Activated effector memory CD4-positive, alpha-beta T cell treated with Interleukin-2 at 50 U/mL for 16 hours (primary cell): Measurements from ENCODE around the gene MMP24OS.
"Not testable (repeated sequence)": the region's sequence is repeated elsewhere in the genome, so short reads cannot be mapped to it uniquely, and the experiment has no call there.

Source experiments
- DNase-seq: peaks from one replicate; pipeline ENCODE4 v3.0.0-alpha.2; 2020

The MMP24OS gene

GRCh38 chr20:35277531-35278395 lies at the start of gene MMP24OS:
Gene MMP24OS, minus strand, starts transcription at chr20:35278122. Its CDS starts 193 bp downstream, at chr20:35277929.
- DNase-seq = peak; percentile 85

DNA sequence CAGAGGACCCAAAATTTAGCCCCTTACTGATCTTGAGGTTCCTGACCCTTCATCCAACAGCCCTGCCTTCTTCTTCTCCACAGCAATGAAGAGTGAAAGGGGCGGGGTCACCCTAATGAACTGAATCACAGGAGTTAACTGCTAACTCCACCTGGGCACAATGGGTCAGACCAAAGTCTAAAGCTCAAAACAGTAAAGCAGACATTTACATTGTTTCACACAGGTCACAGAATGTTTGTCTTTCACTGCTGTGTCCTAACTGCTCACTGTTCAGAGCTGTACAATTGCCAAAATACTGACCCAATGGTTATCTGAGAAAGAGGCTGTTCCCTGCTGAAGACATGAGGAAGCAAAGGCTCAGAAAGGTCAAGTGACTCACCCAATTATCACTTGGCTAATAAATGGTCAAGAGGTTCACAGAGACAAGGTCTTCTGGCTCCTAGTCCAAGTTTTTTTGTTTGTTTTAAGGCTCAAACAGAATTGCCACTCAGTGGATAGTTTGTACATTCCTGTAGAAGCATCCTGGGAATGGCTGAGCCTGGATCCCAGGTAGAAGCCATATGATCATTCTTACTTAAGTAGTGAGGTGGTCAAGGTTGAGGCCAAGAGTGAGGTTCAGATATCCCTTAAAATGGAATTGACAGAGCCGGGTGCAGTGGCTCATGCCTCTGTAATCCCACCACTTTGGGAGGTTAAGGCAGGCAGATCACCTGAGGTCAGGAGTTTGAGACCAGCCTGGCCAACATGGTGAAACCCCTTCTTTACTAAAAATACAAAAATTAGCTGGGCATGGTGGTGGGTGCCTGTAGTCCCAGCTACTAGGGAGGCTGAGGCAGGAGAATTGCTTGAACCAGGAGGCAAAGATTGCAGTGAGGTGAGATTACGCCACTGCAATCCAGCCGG lies 49.4 kb upstream of the MMP24OS start:
- DNase-seq = no peak

- DNase-seq = no peak
Measured at GRCh38 chr20:35326740-35327073, 48.8 kb upstream of the MMP24OS start.

GRCh38 chr20:35326021-35326739 lies 48.3 kb upstream of the MMP24OS start:
- no peak for DNase-seq

DNA sequence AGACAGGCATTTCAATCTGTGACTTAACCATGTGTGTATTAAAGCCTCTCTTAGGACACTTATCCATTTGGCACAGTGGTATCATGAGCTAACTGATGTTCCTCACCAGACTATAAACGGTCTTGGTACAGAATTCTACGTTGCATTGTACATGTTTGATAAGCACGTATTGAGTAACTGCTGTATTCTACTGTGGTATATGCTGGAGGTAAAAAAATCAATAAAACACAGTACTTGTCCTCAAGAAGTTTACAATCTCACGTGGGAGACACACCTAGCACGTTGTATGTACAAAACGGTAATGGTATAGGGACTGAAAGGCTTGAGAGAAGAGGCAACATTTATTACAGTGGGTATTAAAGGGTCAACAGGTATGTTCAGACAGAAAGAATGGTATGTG lies 47.5 kb upstream of the MMP24OS start:
- no peak for DNase-seq

DNA sequence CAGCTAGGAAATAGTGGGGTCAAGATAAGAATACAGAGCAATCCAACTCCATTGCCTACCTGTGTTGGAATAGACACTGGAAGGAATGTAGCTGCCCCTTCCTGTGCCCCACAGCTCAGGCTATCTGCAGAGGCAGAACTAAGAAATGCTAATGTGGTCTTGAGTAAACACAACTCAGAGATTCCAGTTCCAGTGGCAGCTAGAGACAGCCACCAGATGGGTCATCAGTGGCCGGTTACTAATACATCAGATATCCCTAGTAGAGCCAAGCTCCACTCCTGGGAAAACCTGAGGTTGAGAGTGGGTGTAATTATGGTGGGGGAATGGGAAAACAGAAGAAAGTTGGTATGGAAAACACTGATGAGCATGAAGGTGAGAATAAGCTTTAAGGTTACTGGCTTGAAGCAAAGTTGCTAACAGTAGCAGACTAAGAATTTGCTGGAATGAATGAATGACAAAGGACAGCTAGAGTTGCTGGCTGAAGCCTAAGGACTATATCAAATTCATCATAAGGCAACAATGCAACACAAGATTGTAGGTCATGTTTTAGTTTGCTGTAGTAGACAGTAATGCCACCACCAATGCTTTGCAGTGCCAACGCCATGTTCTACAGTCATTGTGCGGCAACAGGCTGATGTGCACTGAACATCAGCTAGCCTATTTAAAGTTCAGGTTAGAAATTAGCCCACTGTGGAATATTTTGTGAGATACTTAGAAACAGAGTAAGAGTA lies 42.6 kb upstream of the MMP24OS start:
- DNase-seq = no peak

DNA sequence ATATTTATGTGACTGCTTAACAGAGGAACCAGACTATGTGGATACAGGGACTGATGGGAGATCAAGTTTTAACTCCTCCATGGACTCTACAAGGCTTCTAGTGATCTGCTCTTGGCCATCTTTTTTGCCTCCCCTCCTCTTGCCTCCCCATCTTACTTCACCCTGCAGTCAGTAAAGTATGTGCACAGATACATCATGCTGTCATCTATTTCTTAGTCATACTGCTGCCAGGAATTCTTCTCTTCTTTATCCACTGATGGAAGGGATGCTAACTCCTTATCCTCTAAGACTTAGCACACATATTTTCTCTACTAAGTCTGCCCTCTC lies 41.9 kb upstream of the MMP24OS start:
- no peak for DNase-seq

GRCh38 chr20:35319192-35319870 lies 41.4 kb upstream of the MMP24OS start:
- DNase-seq = no peak

DNA sequence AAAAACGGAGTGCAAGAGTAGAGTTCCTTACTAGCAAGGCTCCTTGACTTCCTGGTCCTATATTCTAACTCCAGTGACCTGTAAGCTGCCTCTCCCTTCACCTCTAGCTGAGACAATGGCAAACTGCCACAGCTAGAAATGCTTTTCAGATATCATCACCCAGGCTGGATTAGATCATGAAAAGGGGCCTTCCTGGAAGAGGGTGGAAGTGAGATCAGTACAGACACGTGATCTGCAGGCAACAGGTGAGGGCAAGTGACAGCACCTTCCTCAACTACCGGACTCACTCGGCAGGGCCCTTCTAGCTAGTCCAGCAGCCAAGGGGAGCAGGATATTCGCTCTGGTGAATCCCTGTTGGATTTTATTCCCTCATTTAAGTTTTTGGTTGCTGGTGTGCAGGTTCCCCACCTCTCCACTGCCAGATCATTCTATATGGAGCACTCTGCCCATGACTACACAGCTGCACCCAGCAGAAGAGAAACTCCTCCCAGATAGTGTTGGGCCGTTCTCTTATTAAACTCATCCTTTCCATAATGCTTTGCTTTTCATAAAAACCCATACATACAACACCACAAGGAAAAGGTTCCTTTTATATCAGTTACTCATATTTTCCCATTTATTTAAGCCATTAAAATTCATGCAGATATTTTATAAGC lies 40.7 kb upstream of the MMP24OS start:
- DNase-seq = no peak

DNA sequence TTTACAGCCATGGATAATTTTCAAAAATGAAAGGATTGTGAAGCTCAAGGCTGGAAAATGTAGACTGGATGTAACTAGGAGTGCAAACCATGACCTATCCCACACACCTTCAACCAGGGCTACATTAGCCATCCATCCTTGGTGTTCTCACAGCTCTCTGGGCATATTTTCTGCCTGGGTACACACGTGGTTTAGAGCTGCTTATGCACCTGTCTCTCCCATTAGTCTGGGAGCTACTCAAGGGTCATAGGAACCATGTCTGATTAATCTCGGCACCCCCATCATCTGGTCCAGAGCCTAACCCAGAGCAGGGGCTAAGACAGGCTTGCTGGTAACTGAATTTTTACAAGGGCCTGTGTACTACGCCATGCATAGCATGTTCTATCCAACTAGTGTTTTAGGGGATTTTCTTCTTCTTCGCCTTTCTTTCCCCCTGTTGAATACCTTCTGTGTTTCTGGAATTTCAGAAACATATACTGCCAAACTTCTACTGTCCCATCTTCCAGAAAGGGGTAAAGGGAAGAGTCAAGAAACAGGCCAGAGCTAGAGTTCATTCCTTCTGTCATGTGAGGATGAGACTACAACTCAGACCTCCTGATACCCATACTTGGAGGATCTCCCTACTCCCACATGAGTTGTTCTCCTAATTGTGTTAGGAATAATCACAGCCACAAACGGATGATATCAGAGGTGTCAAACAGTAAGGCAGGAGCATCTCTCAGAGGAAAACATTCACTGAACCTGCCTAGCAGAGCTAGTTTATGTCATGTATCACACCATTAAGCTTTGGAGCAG lies 39.7 kb upstream of the MMP24OS start:
- DNase-seq = no peak

DNA sequence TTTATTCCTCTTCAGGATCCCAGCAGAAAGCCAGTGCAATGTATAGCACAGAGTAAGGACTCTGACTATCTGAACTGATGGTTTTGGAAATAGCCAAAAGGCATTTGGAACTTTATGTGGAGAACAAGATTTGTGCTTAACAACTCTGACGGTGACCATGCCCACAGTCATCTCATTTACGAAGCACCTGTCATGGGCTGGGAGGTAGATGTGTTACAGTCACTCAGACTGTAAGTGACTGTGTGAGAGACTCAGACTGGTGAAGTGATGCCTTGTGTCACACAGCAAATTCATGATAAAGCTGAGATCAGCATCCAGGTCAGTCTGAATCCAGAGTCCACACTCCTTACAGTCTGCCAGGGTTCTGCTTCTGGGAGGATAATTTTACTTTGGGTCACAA lies 38.2 kb upstream of the MMP24OS start:
- DNase-seq = no peak

DNA sequence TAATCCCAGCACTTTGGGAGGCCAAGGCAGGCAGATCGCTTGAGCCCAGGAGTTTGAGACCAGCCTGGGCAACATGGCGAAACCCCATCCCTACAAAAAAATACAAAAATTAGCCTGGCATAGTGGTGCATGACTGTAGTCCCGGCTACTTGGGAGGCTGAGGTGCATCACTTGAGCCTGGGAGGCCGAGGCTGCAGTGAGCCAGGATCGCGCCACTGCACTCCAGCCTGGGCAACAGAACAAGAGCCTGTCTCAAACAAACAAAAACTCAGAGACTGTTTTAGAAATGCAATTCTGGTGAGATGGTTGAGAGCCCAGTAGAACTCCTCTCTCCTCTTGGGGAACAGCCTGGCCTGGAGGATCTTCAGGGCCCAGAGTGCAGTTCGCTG lies 37.7 kb upstream of the MMP24OS start:
- not testable (repeated sequence) for DNase-seq

- DNase-seq = no peak
Measured at GRCh38 chr20:35314816-35315631, 37.1 kb upstream of the MMP24OS start.

- no peak for DNase-seq
Measured at GRCh38 chr20:35312318-35312717, 34.4 kb upstream of the MMP24OS start.

- DNase-seq = no peak
Measured at GRCh38 chr20:35311822-35312221, 33.9 kb upstream of the MMP24OS start.

GRCh38 chr20:35311409-35311808 lies 33.5 kb upstream of the MMP24OS start:
- no peak for DNase-seq

DNA sequence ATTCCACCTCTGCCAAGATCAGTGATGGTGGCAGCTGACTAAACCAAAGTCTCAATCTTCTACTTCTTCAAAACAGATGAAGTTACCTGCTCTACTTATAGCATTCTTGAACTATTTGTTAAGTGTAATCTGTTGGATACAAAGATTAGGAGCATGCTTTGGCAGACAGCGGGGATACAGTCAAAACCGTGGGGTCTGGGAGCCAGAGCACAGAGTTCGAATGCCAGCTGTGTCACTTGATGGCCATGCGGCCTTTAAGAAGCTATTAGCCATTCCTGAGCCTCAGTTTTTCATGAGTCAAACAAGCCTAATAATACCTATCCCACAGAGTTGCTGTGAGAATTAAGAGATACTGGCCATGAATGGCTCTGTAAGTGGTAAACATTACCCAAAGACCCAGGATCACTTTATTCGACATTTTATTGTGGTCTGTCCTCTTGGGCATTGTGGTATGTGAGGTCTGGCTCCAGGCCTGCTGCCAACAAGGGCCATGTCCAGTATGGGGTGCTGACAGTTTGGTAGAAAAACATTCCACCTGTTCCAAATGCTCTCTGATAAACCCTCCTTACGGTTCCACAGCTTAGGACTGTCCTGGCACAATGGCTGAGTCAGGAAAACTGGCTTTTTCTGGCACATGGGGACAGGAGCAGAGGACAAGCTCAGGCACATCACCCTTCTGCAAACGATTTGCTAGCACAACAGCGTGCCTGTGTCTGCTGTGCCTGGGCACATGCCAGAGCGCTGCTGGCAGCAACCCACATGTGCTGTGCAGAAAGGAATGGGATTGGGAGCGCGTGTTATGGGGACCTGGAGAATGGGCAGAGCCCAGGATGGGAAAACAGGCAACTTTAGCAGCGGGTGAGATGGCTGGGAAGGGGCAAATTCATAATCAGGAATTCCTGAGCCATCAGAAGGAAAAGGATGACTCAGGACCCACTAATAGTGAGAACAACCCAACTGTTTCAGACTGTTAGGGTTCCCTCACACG lies 30.0 kb upstream of the MMP24OS start:
- DNase-seq = no peak

DNA sequence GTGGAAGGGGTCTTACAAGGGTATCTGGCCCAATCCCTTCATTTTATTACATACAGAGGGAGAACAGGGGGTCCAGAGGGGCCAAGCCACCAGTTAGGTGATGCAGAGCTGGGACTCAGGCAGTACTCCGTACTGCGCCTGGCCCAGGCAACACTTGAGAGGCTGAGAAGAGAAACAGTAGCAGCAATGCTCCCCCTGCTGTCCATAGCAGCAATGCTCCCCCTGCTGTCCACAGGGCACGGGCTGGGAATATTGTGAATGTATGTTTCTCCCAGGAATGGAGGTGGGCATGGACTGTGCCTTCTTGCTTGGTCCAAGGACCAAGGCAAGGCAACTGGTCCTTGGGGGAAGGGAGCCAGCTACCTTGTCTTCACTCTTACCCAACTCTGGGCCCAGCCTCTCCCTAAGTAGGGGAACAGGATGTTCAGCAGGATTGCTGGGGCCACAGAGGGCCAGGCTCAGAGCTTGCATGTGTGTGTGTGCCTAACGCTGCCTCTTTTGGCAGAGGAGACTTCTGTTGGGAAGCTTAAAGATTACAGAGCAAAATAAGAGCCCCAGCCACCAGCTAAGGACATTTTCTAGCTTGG lies 29.1 kb upstream of the MMP24OS start:
- DNase-seq = no peak
